Measurements from ENCODE around the gene COPB1. TPM values are rescaled to one million over a fixed set of nuclear protein-coding genes. Genes with fewer than 3 reads are reported as not detected.
A peak's percentile ranks its signal among the peaks of the same experiment; 100 is the strongest.

COPB1 gene
- polyA plus RNA-seq, 2 donors: 35.2 to 50.1 TPM

DNA sequence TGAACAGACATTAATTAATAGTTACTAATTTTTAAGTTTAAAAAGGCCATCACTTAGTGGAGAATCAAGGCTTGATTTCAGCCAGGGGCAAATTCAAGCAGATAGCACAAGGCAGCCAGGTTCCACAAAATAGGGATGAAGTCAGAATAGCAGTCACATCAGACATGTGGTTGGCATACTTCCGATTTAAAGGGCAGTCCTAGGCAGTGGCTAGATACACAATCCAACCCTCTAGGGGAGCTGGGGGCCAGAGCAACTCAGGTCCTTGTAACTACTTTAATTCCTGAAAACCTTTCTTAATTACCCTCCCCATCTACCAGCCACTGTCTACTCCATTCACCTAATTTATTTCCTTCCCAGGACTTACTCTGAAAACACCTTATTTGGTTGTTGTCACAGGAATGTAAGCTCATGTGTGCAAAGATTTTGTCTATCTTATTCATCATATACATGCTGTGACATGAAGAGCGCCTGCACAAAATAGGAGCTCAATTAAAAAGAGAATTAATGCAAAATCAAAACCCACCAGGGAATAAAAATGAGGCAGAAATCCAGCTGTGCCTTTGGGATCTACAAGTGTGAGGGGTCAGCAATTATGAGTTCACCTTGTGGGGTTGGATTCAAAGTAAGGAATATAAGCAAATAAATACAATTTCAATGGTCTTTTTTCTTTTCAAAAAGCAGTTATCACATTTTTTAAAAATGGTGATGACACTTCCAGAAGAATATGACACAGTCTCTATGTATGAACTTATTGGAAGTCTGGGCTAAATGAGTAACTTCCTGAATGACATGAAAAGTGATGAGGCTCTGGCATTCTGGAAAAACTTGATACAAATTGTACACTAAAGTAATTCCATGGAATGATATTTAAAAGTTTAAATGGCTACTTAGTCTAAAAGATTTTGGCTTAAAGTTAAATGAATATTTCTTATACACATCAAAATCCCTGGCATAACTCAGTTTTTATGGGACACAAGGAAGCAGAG lies 53.8 kb downstream of the COPB1 start:
- Histone ChIP-seq H3K4me3 (ENCODE audit: low read depth in 1 of 2, low read length in 2 of 2) (no peak overlapping the region), H3K4me1 (ENCODE audit: control insufficient read depth in 2 of 2, insufficient read depth in 2 of 2, low read length in 1 of 2) (no peaks in the 10 kb centered on the region), H3K27me3 (ENCODE audit: control insufficient read depth in 1 of 2, insufficient read depth in 2 of 2, low read length in 2 of 2) (no peaks in the 10 kb centered on the region), H3K36me3 (ENCODE audit: control insufficient read depth in 2 of 2, insufficient read depth in 2 of 2, low read length in 1 of 2) (no peaks in the 10 kb centered on the region), H3K27ac (ENCODE audit: low read depth in 2 of 2, low read length in 1 of 2) (no peak overlapping the region), H3K9me3 (ENCODE audit: control insufficient read depth in 2 of 2, insufficient read depth in 1 of 2, low read depth in 1 of 2, low read length in 1 of 2) (no peaks in the 10 kb centered on the region)
- WGBS, 2 donors: 85 to 86% methylated on average over 2 of the region's 2 CpGs

DNA sequence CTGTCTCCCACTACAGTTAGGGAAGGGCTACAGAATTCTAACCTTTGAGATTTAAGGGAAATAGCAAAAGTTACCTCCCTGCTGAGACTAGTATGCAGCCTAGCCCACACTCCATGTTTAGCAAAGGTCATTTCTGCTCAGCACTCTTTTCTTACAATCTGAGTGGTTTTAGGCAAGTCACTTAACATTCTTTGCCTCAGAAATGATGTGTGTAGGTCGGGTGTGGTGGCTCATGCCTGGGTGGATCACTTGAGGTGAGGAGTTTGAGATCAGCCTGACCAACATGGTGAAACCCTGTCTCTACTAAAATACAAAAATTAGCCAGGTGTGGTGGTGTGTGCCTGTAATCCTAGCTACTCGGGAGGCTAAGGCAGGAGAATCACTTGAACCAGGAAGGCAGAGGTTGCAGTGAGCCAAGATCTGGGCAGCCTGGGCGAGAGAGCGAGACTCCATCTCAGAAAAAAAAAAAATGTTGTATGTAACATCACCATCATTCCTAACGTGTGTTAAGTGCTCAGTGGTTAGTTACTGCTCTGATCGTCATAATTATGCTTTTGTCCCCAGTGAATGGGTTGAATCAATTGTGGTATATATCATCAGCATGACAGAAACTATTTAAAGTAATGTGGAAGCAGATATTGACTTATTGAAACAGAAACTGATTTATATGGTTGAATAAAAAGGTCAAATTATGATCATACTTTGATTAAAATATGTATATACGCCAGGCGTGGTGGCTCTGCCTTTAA lies 55.0 kb downstream of the COPB1 start:
- WGBS, 2 donors: 90 to 91% methylated on average over 8 of the region's 8 CpGs
- Histone ChIP-seq H3K9me3 (ENCODE audit: control insufficient read depth in 2 of 2, insufficient read depth in 1 of 2, low read depth in 1 of 2, low read length in 1 of 2) (no peaks in the 10 kb centered on the region), H3K36me3 (ENCODE audit: control insufficient read depth in 2 of 2, insufficient read depth in 2 of 2, low read length in 1 of 2) (no peaks in the 10 kb centered on the region), H3K27ac (ENCODE audit: low read depth in 2 of 2, low read length in 1 of 2) (no peak overlapping the region), H3K4me1 (ENCODE audit: control insufficient read depth in 2 of 2, insufficient read depth in 2 of 2, low read length in 1 of 2) (no peaks in the 10 kb centered on the region), H3K4me3 (ENCODE audit: low read depth in 1 of 2, low read length in 2 of 2) (no peak overlapping the region), H3K27me3 (ENCODE audit: control insufficient read depth in 1 of 2, insufficient read depth in 2 of 2, low read length in 2 of 2) (no peaks in the 10 kb centered on the region)

GRCh38 chr11:14443638-14444037 lies 56.0 kb downstream of the COPB1 start:
- H3K4me1 ChIP-seq (ENCODE audit: control insufficient read depth in 2 of 2, insufficient read depth in 2 of 2, low read length in 1 of 2): no peaks in the 10 kb centered on the region
- no peaks in the 10 kb centered on the region for H3K36me3 ChIP-seq (ENCODE audit: control insufficient read depth in 2 of 2, insufficient read depth in 2 of 2, low read length in 1 of 2)
- no peak overlapping the region for H3K27ac ChIP-seq (ENCODE audit: low read depth in 2 of 2, low read length in 1 of 2)
- 71 to 74% methylated on average over 1 of the region's 1 CpG for WGBS, 2 donors
- no peaks in the 10 kb centered on the region for H3K27me3 ChIP-seq (ENCODE audit: control insufficient read depth in 1 of 2, insufficient read depth in 2 of 2, low read length in 2 of 2)
- H3K9me3 ChIP-seq (ENCODE audit: control insufficient read depth in 2 of 2, insufficient read depth in 1 of 2, low read depth in 1 of 2, low read length in 1 of 2): no peaks in the 10 kb centered on the region
- H3K4me3 ChIP-seq (ENCODE audit: low read depth in 1 of 2, low read length in 2 of 2): no peak overlapping the region

DNA sequence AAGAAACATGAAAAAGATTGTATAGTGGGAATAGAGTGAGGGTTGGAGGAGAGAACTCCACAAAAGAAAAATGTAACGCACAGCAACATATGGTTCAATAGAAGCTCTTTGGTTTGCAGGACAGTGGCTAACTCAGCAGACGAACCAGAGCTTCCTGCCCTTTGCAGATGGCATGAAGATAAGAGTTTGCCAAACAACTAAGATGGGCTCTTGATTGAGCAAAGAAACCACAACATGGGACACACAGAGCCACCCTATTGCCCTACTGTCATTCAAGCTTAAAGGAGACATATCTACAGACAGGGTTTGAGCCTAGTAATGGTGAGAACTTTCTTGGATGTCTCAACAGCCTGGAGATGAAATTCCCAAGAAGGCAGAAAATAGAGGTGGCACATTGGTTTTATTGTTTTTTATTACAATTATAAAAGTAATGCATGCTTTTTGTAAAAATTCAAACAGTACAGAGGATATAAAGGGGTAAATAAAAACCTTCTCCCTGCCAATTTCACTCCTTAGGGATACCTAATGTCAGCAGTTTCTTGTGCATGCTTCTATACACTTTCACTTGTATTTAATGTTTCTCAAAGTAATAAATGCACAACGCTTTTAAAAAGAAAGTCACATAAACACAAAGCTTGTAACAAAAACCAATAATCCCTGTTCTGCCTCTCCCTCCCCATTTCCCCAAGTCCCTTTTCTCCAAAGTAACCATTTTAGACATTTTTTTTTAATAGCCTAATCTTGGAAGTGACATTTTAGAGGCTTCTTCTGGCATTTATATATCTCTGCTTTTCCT lies 63.7 kb downstream of the COPB1 start:
- Histone ChIP-seq H3K9me3 (ENCODE audit: control insufficient read depth in 2 of 2, insufficient read depth in 1 of 2, low read depth in 1 of 2, low read length in 1 of 2) (no peaks in the 10 kb centered on the region), H3K4me3 (ENCODE audit: low read depth in 1 of 2, low read length in 2 of 2) (no peak overlapping the region), H3K27me3 (ENCODE audit: control insufficient read depth in 1 of 2, insufficient read depth in 2 of 2, low read length in 2 of 2) (no peaks in the 10 kb centered on the region), H3K36me3 (ENCODE audit: control insufficient read depth in 2 of 2, insufficient read depth in 2 of 2, low read length in 1 of 2) (no peaks in the 10 kb centered on the region), H3K27ac (ENCODE audit: low read depth in 2 of 2, low read length in 1 of 2) (no peak overlapping the region), H3K4me1 (ENCODE audit: control insufficient read depth in 2 of 2, insufficient read depth in 2 of 2, low read length in 1 of 2) (no peaks in the 10 kb centered on the region)
- 67 to 78% methylated on average over 3 of the region's 3 CpGs for WGBS, 2 donors

DNA sequence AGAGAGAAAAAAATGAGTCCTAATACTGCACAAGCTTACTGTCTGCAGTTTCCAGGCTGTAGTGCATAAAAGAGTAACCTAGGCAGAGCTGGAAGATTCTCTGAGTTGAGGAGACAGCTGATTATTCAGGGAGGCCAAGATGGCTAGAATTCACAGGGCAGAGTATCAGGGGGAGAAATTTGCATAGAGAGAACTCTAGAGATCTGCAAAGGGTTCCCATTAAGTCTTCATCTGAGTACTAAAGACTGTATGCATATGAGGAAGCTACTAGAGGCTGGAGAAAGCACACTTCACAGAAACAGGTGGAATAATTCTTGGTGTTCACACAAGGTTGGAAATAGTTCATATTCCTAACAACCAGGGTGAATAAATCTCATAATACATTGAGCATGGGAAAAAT lies 74.0 kb downstream of the COPB1 start:
- Histone ChIP-seq H3K27me3 (ENCODE audit: control insufficient read depth in 1 of 2, insufficient read depth in 2 of 2, low read length in 2 of 2) (no peaks in the 10 kb centered on the region), H3K4me3 (ENCODE audit: low read depth in 1 of 2, low read length in 2 of 2) (no peak overlapping the region), H3K4me1 (ENCODE audit: control insufficient read depth in 2 of 2, insufficient read depth in 2 of 2, low read length in 1 of 2) (peaks cover 5 to 6% of the 10 kb centered on the region in 2 donors), H3K9me3 (ENCODE audit: control insufficient read depth in 2 of 2, insufficient read depth in 1 of 2, low read depth in 1 of 2, low read length in 1 of 2) (no peaks in the 10 kb centered on the region), H3K27ac (ENCODE audit: low read depth in 2 of 2, low read length in 1 of 2) (no peak overlapping the region), H3K36me3 (ENCODE audit: control insufficient read depth in 2 of 2, insufficient read depth in 2 of 2, low read length in 1 of 2) (no peaks in the 10 kb centered on the region)

DNA sequence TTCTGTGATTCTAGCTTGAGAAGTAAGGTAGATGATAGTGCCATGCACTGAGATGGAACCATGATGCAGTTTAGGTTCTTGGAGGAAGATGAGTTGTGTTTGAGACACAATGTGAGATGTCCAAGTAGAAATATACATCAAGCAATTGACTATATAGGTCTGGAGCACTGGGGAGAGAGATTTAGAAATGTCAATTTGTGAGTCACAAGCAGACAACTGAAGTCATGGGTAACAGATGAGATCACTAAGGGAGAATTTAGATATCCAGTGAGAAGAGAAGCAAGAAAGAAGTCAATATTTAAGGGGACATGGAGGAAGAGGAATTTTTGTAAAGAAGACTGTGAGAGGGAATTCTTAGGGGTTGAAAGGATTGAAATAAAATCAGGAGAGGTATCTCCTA lies 75.5 kb downstream of the COPB1 start:
- no peaks in the 10 kb centered on the region for H3K9me3 ChIP-seq (ENCODE audit: control insufficient read depth in 2 of 2, insufficient read depth in 1 of 2, low read depth in 1 of 2, low read length in 1 of 2)
- no peaks in the 10 kb centered on the region for H3K36me3 ChIP-seq (ENCODE audit: control insufficient read depth in 2 of 2, insufficient read depth in 2 of 2, low read length in 1 of 2)
- H3K27me3 ChIP-seq (ENCODE audit: control insufficient read depth in 1 of 2, insufficient read depth in 2 of 2, low read length in 2 of 2): no peaks in the 10 kb centered on the region
- peaks cover 5 to 6% of the 10 kb centered on the region in 2 donors for H3K4me1 ChIP-seq (ENCODE audit: control insufficient read depth in 2 of 2, insufficient read depth in 2 of 2, low read length in 1 of 2)
- H3K27ac ChIP-seq (ENCODE audit: low read depth in 2 of 2, low read length in 1 of 2): no peak overlapping the region
- no peak overlapping the region for H3K4me3 ChIP-seq (ENCODE audit: low read depth in 1 of 2, low read length in 2 of 2)

GRCh38 chr11:14423633-14424032 lies 76.0 kb downstream of the COPB1 start:
- H3K27ac ChIP-seq (ENCODE audit: low read depth in 2 of 2, low read length in 1 of 2): no peak overlapping the region
- H3K27me3 ChIP-seq (ENCODE audit: control insufficient read depth in 1 of 2, insufficient read depth in 2 of 2, low read length in 2 of 2): no peaks in the 10 kb centered on the region
- no peak overlapping the region for H3K4me3 ChIP-seq (ENCODE audit: low read depth in 1 of 2, low read length in 2 of 2)
- 74 to 75% methylated on average over 2 of the region's 2 CpGs for WGBS, 2 donors
- peaks cover 5 to 6% of the 10 kb centered on the region in 2 donors for H3K4me1 ChIP-seq (ENCODE audit: control insufficient read depth in 2 of 2, insufficient read depth in 2 of 2, low read length in 1 of 2)
- H3K36me3 ChIP-seq (ENCODE audit: control insufficient read depth in 2 of 2, insufficient read depth in 2 of 2, low read length in 1 of 2): no peaks in the 10 kb centered on the region
- no peaks in the 10 kb centered on the region for H3K9me3 ChIP-seq (ENCODE audit: control insufficient read depth in 2 of 2, insufficient read depth in 1 of 2, low read depth in 1 of 2, low read length in 1 of 2)

DNA sequence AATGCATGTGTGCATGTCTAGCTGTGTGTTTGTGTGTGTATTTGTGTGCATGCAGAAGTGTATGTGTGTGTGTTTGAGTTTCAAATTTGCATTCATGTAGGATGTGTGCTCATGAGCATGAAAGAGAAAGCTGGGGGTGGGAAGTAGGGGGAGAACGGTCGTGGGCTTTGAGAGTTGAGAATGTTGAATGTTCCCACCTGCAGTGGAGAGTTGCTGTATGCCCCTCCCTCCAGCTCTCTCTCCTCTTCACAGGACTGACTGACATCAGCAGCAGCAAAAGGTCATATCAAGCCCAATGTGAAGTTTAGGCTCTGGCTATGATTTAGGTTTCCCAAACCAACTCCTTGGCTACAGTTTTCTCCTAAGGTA lies 76.8 kb downstream of the COPB1 start:
- no peaks in the 10 kb centered on the region for H3K36me3 ChIP-seq (ENCODE audit: control insufficient read depth in 2 of 2, insufficient read depth in 2 of 2, low read length in 1 of 2)
- peak overlapping the region in 1 of 2 donors; percentile 9 for H3K27ac ChIP-seq (ENCODE audit: low read depth in 2 of 2, low read length in 1 of 2)
- no peak overlapping the region for H3K4me3 ChIP-seq (ENCODE audit: low read depth in 1 of 2, low read length in 2 of 2)
- H3K27me3 ChIP-seq (ENCODE audit: control insufficient read depth in 1 of 2, insufficient read depth in 2 of 2, low read length in 2 of 2): no peaks in the 10 kb centered on the region
- H3K4me1 ChIP-seq (ENCODE audit: control insufficient read depth in 2 of 2, insufficient read depth in 2 of 2, low read length in 1 of 2): peaks cover 5 to 6% of the 10 kb centered on the region in 2 donors
- no peaks in the 10 kb centered on the region for H3K9me3 ChIP-seq (ENCODE audit: control insufficient read depth in 2 of 2, insufficient read depth in 1 of 2, low read depth in 1 of 2, low read length in 1 of 2)
- WGBS, 2 donors: 30 to 34% methylated on average over 1 to 2 of the region's 2 CpGs

- no peaks in the 10 kb centered on the region for H3K27me3 ChIP-seq (ENCODE audit: control insufficient read depth in 1 of 2, insufficient read depth in 2 of 2, low read length in 2 of 2)
- WGBS, 2 donors: 20 to 28% methylated on average over 15 of the region's 15 CpGs
- no peaks in the 10 kb centered on the region for H3K36me3 ChIP-seq (ENCODE audit: control insufficient read depth in 2 of 2, insufficient read depth in 2 of 2, low read length in 1 of 2)
- H3K9me3 ChIP-seq (ENCODE audit: control insufficient read depth in 2 of 2, insufficient read depth in 1 of 2, low read depth in 1 of 2, low read length in 1 of 2): no peaks in the 10 kb centered on the region
- H3K4me3 ChIP-seq (ENCODE audit: low read depth in 1 of 2, low read length in 2 of 2): no peak overlapping the region
- peaks cover 5 to 6% of the 10 kb centered on the region in 2 donors for H3K4me1 ChIP-seq (ENCODE audit: control insufficient read depth in 2 of 2, insufficient read depth in 2 of 2, low read length in 1 of 2)
- H3K27ac ChIP-seq (ENCODE audit: low read depth in 2 of 2, low read length in 1 of 2): peak overlapping the region in 1 of 2 donors; percentile 9
Observed at GRCh38 chr11:14422052-14422813, 77.4 kb downstream of the COPB1 start.

Measured in esophagus (tissue), 2 donors.